K562 (cell line): Measurements from ENCODE around the gene ZBTB7A. TPM values are rescaled to one million over a fixed set of nuclear protein-coding genes. Genes with fewer than 3 reads are reported as not detected.

ENCODE experiments used
- ATF6 ChIP-seq: sonication (generic); formaldehyde crosslinking; IDR thresholded peaks from 2 replicates; pipeline ENCODE4 v1.4.0; 2020; ENCODE audit warnings: mild to moderate bottlenecking, missing genetic modification reagents
- CC2D1A ChIP-seq: fragments of 450-650 bp; IDR thresholded peaks from 2 replicates; pipeline ENCODE4 v1.6.1; 2017; ENCODE audit warnings: mild to moderate bottlenecking
- CEBPB ChIP-seq: fragments of 450-650 bp; IDR thresholded peaks from 2 replicates; pipeline ENCODE4 v1.6.1; 2016; ENCODE audit warnings: missing genetic modification characterization, missing compliant biosample characterization
- CEBPG ChIP-seq, 3 experiments: fragments of 200-800 bp in 1 of 3; sonication (Bioruptor generic) in 1 of 3; sonication (generic) in 1 of 3; formaldehyde crosslinking in 1 of 3; IDR thresholded peaks in 2 of 3; conservative IDR thresholded peaks in 1 of 3; 2 replicates each; pipeline versions ENCODE4 v1.6.1 to v1.8.0; 2016 to 2022; ENCODE audit warnings: missing compliant biosample characterization in 2 of 3, missing genetic modification characterization in 2 of 3, mild to moderate bottlenecking in 1 of 3, missing genetic modification reagents in 1 of 3
- CHD2 ChIP-seq: IDR thresholded peaks from 2 replicates; pipeline ENCODE4 v1.6.1; 2011; ENCODE audit warnings: low read depth, low read length
- CREM ChIP-seq: IDR thresholded peaks from 2 replicates; pipeline ENCODE4 v1.6.1; 2014; ENCODE audit warnings: antibody characterized with exemption, low read depth
- CXXC5 ChIP-seq: fragments of 250-450 bp; sonication (Bioruptor Pico); IDR thresholded peaks from 2 replicates; pipeline ENCODE4 v1.8.0; 2022; ENCODE audit warnings: inconsistent platforms, mild to moderate bottlenecking, moderate library complexity
- GABPB2 ChIP-seq: fragments of 250-450 bp; sonication (Bioruptor Pico); conservative IDR thresholded peaks from 2 replicates; pipeline ENCODE4 v1.5.1; 2021; ENCODE audit warnings: mild to moderate bottlenecking
- HNRNPUL1 ChIP-seq: fragments of 200-400 bp; formaldehyde crosslinking; IDR thresholded peaks from 2 replicates; pipeline ENCODE4 v1.6.1; 2017; ENCODE audit warnings: low read length
- HOXB6 ChIP-seq: fragments of 250-450 bp; sonication (Bioruptor Pico); IDR thresholded peaks from 2 replicates; pipeline ENCODE4 v1.5.1; 2022; ENCODE audit warnings: mild to moderate bottlenecking, borderline replicate concordance
- MBD1 ChIP-seq: fragments of 250-450 bp; sonication (Bioruptor Pico); IDR thresholded peaks from 2 replicates; pipeline ENCODE4 v1.8.0; 2022; ENCODE audit warnings: inconsistent platforms
- NFXL1 ChIP-seq: fragments of 450-650 bp; formaldehyde crosslinking; IDR thresholded peaks from 2 replicates; pipeline ENCODE4 v1.4.0; 2021; ENCODE audit warnings: mild to moderate bottlenecking
- PHF8 ChIP-seq: fragments of 200-600 bp; sonication (generic); IDR thresholded peaks from 2 replicates; pipeline ENCODE4 v1.6.1; 2012; ENCODE audit warnings: mixed run types, mild to moderate bottlenecking, inconsistent platforms, low read length, moderate library complexity, borderline replicate concordance
- PML ChIP-seq: IDR thresholded peaks from 2 replicates; pipeline ENCODE4 v1.6.1; 2012; ENCODE audit warnings: low read length, inconsistent platforms
- POLR2G ChIP-seq: fragments of 200-400 bp; formaldehyde crosslinking; IDR thresholded peaks from 2 replicates; pipeline ENCODE4 v1.6.1; 2017; ENCODE audit warnings: low read depth, mild to moderate bottlenecking, antibody characterized with exemption, low read length, moderate library complexity
- POU5F1 ChIP-seq: fragments of 150-350 bp; IDR thresholded peaks from 2 replicates; pipeline ENCODE4 v1.6.1; 2014; ENCODE audit warnings: borderline replicate concordance, low read length, low read depth, mild to moderate bottlenecking; ENCODE audit not compliant: partially characterized antibody
- PURB ChIP-seq: sonication (generic); formaldehyde crosslinking; IDR thresholded peaks from 2 replicates; pipeline ENCODE4 v1.9.0; 2021; ENCODE audit warnings: low read depth, mild to moderate bottlenecking, missing genetic modification reagents
- SUPT5H ChIP-seq: fragments of 450-650 bp; IDR thresholded peaks from 2 replicates; pipeline ENCODE4 v1.6.1; 2016
- polyA plus RNA-seq, 8 experiments: library from polyadenylated mRNA; depleted of rRNA in 4 of 8; stranded (reverse) in 5 of 8; unstranded in 3 of 8; fragments of >200 nt; fragmentation: Nextera tagmentation in 2 of 8; fragmentation: Illumina TruSeq in 1 of 8; extraction: Ambion mirVana in 2 of 8; extraction: Trizol in 1 of 8; gene quantifications; 2 replicates each; pipeline versions ENCODE4 v1.2.1 to v1.2.3, GENCODE V29; 2011 to 2014; ENCODE audit warnings: inconsistent platforms in 1 of 8, missing spikeins in 1 of 8
- total RNA-seq, 7 experiments: library from RNA; depleted of rRNA in 6 of 7; stranded (reverse); fragments of >200 nt in 6 of 7; fragmentation: Illumina TruSeq in 2 of 7; extraction: Trizol in 2 of 7; gene quantifications; 2 replicates each; pipeline versions ENCODE4 v1.2.1 to v1.2.3, GENCODE V29; 2011 to 2021; ENCODE audit warnings: low replicate concordance in 1 of 7

The ZBTB7A gene
- total and polyA plus RNA-seq, 9 of the 15 experiments (the other 6 are each of a cell fraction or from before 2014, with no cell fraction given): 0.11 to 34.0 (median 4.6) TPM

- no peak for TF ChIP-seq CC2D1A
- peak; percentile 86 for TF ChIP-seq CEBPG (CRISPR knock-in tag; IDR thresholded peaks at IDR 0.05)
- TF ChIP-seq CEBPG (tag; conservative IDR thresholded peaks at IDR 0.05 in 1 of 2, IDR thresholded peaks at IDR 0.05 in 1 of 2): peak; percentile 9 to 84; a peak in 3 of 4 replicates
- TF ChIP-seq HNRNPUL1: no peak
- no peak for TF ChIP-seq GABPB2 (CRISPR knock-in tag)
- 0 out of 2 replicates have a peak, but pooled peaks have one; percentile 15 for TF ChIP-seq PHF8
- TF ChIP-seq POLR2G: peak; percentile 75
- TF ChIP-seq HOXB6: no peak
- TF ChIP-seq CEBPB (tag): peak; percentile 91
- peak; percentile 71 for TF ChIP-seq CREM
- TF ChIP-seq MBD1 (CRISPR knock-in tag): no peak
- TF ChIP-seq PML: peak; percentile 30; the same call in 1 of the 2 replicates
- no peak for TF ChIP-seq SUPT5H
- TF ChIP-seq NFXL1: no peak
- no peak for TF ChIP-seq ATF6 (CRISPR knock-in tag)
- no peak for TF ChIP-seq PURB
- no peak for TF ChIP-seq CHD2
- no peak for TF ChIP-seq POU5F1
- 0 out of 2 replicates have a peak, but pooled peaks have one; percentile 13 for TF ChIP-seq CXXC5
These were observed 8.6 kb downstream of the ZBTB7A start (continued) for GRCh38 chr19:4057931-4058692.
